ENCODE data around the gene KLHDC10. TPM values are rescaled to one million over a fixed set of nuclear protein-coding genes. Genes with fewer than 3 reads are reported as not detected.

KLHDC10 gene
- polyA plus RNA-seq, 1 donor from 2014 or later, result 59.1 TPM

- Histone ChIP-seq H3K9me3 (ENCODE audit: low read length) (no peaks in the 10 kb centered on the region), H3K79me2 (replicated peaks; ENCODE audit: insufficient read depth, low read length) (peaks cover 12% of the 10 kb centered on the region), H3K4me2 (ENCODE audit: low read length) (no peak overlapping the region), H3K9me2 (ENCODE audit: insufficient read depth, low read length) (no peaks in the 10 kb centered on the region), H2AFZ (ENCODE audit: low read depth, low read length) (no peak overlapping the region), H3F3A (ENCODE audit: insufficient read depth, low read length, poor library complexity, severe bottlenecking) (no peaks in the 10 kb centered on the region), H3K36me3 (ENCODE audit: insufficient read depth, low read length) (no peaks in the 10 kb centered on the region), H3K4me3 (ENCODE audit: low read length) (no peak overlapping the region), H3K27ac (ENCODE audit: low read length) (no peak overlapping the region), H3K27me3 (ENCODE audit: insufficient read depth, low read depth, low read length) (no peaks in the 10 kb centered on the region), H3K9ac (ENCODE audit: low read length) (no peak overlapping the region), H4K20me1 (ENCODE audit: insufficient read depth) (no peaks in the 10 kb centered on the region)
- TF ChIP-seq MXI1 (conservative IDR thresholded peaks at IDR 0.05; ENCODE audit: poor library complexity, severe bottlenecking) (no peak), SMC3 (conservative IDR thresholded peaks at IDR 0.05; ENCODE audit: poor library complexity) (no peak), RAD21 (conservative IDR thresholded peaks at IDR 0.05) (no peak), POLR2AphosphoS5 (IDR thresholded peaks at IDR 0.05) (no peak), EZH2 (IDR thresholded peaks at IDR 0.05; ENCODE audit: borderline replicate concordance, insufficient read depth, low read length, poor library complexity, severe bottlenecking) (no peak), CTCF (IDR thresholded peaks at IDR 0.05; ENCODE audit: poor library complexity, severe bottlenecking) (no peak), TAF1 (IDR thresholded peaks at IDR 0.05; ENCODE audit: low read depth) (no peak), EP300 (conservative IDR thresholded peaks at IDR 0.05; ENCODE audit: poor library complexity, severe bottlenecking) (no peak)
- TF ChIP-seq, protein P1, sequence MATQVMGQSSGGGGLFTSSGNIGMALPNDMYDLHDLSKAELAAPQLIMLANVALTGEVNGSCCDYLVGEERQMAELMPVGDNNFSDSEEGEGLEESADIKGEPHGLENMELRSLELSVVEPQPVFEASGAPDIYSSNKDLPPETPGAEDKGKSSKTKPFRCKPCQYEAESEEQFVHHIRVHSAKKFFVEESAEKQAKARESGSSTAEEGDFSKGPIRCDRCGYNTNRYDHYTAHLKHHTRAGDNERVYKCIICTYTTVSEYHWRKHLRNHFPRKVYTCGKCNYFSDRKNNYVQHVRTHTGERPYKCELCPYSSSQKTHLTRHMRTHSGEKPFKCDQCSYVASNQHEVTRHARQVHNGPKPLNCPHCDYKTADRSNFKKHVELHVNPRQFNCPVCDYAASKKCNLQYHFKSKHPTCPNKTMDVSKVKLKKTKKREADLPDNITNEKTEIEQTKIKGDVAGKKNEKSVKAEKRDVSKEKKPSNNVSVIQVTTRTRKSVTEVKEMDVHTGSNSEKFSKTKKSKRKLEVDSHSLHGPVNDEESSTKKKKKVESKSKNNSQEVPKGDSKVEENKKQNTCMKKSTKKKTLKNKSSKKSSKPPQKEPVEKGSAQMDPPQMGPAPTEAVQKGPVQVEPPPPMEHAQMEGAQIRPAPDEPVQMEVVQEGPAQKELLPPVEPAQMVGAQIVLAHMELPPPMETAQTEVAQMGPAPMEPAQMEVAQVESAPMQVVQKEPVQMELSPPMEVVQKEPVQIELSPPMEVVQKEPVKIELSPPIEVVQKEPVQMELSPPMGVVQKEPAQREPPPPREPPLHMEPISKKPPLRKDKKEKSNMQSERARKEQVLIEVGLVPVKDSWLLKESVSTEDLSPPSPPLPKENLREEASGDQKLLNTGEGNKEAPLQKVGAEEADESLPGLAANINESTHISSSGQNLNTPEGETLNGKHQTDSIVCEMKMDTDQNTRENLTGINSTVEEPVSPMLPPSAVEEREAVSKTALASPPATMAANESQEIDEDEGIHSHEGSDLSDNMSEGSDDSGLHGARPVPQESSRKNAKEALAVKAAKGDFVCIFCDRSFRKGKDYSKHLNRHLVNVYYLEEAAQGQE (IDR thresholded peaks at IDR 0.05; ENCODE audit: borderline replicate concordance), result no peak
Observed at GRCh38 chr7:130099331-130099730, 29.0 kb downstream of the KLHDC10 start.

GRCh38 chr7:130102588-130102987, 32.3 kb downstream of the KLHDC10 start:
- Histone ChIP-seq H4K20me1 (ENCODE audit: insufficient read depth) (no peaks in the 10 kb centered on the region), H3K27ac (ENCODE audit: low read length) (no peak overlapping the region), H3F3A (ENCODE audit: insufficient read depth, low read length, poor library complexity, severe bottlenecking) (no peaks in the 10 kb centered on the region), H3K4me2 (ENCODE audit: low read length) (no peak overlapping the region), H3K9ac (ENCODE audit: low read length) (no peak overlapping the region), H3K9me3 (ENCODE audit: low read length) (no peaks in the 10 kb centered on the region), H3K9me2 (ENCODE audit: insufficient read depth, low read length) (no peaks in the 10 kb centered on the region), H3K4me3 (ENCODE audit: low read length) (no peak overlapping the region), H3K27me3 (ENCODE audit: insufficient read depth, low read depth, low read length) (no peaks in the 10 kb centered on the region), H3K36me3 (ENCODE audit: insufficient read depth, low read length) (no peaks in the 10 kb centered on the region), H3K79me2 (replicated peaks; ENCODE audit: insufficient read depth, low read length) (peaks cover 19% of the 10 kb centered on the region), H2AFZ (ENCODE audit: low read depth, low read length) (no peak overlapping the region)
- TF ChIP-seq EP300 (conservative IDR thresholded peaks at IDR 0.05; ENCODE audit: poor library complexity, severe bottlenecking), result no peak
- no peak for TF ChIP-seq SMC3 (conservative IDR thresholded peaks at IDR 0.05; ENCODE audit: poor library complexity)
- TF ChIP-seq, protein P1 (IDR thresholded peaks at IDR 0.05; ENCODE audit: borderline replicate concordance), result no peak
- no peak for TF ChIP-seq TAF1 (IDR thresholded peaks at IDR 0.05; ENCODE audit: low read depth)
- no peak for TF ChIP-seq CTCF (IDR thresholded peaks at IDR 0.05; ENCODE audit: poor library complexity, severe bottlenecking)
- TF ChIP-seq POLR2AphosphoS5 (IDR thresholded peaks at IDR 0.05), result no peak
- TF ChIP-seq EZH2 (IDR thresholded peaks at IDR 0.05; ENCODE audit: borderline replicate concordance, insufficient read depth, low read length, poor library complexity, severe bottlenecking), result no peak
- TF ChIP-seq RAD21 (conservative IDR thresholded peaks at IDR 0.05), result no peak
- TF ChIP-seq MXI1 (conservative IDR thresholded peaks at IDR 0.05; ENCODE audit: poor library complexity, severe bottlenecking), result no peak
